Hepatocyte (in vitro differentiated cells): ENCODE measurements around the gene INF2. TPM values are rescaled to one million over a fixed set of nuclear protein-coding genes. Genes with fewer than 3 reads are reported as not detected.

Source experiments
- DNase-seq: peaks from one replicate; pipeline ENCODE4 v3.0.0-alpha.2; 2016; ENCODE audit warnings: low spot score
- H2AFZ ChIP-seq: fragments of 200-600 bp; sonication (generic); 2 replicates; pipeline ENCODE4 v1.6.0; 2016; ENCODE audit warnings: antibody characterized with exemption, mild to moderate bottlenecking
- H3K27ac ChIP-seq: fragments of 200-600 bp; sonication (generic); 2 replicates; pipeline ENCODE4 v1.5.1; 2016; ENCODE audit warnings: mild to moderate bottlenecking
- H3K27me3 ChIP-seq: fragments of 200-600 bp; sonication (generic); 2 replicates; pipeline ENCODE4 v1.6.1; 2016
- H3K36me3 ChIP-seq: fragments of 200-600 bp; sonication (generic); replicated peaks from 2 replicates; pipeline ENCODE4 v1.5.1; 2016; ENCODE audit warnings: low read depth; ENCODE audit not compliant: insufficient read depth
- H3K4me1 ChIP-seq: fragments of 200-600 bp; sonication (generic); 2 replicates; pipeline ENCODE4 v1.5.1; 2016; ENCODE audit warnings: mild to moderate bottlenecking, moderate library complexity; ENCODE audit not compliant: insufficient read depth
- H3K4me2 ChIP-seq: fragments of 200-600 bp; sonication (generic); 2 replicates; pipeline ENCODE4 v1.6.0; 2016
- H3K4me3 ChIP-seq: fragments of 200-600 bp; sonication (generic); 2 replicates; pipeline ENCODE4 v1.5.1; 2016; ENCODE audit warnings: mild to moderate bottlenecking
- H3K79me2 ChIP-seq: fragments of 200-600 bp; sonication (generic); 2 replicates; pipeline ENCODE4 v1.6.0; 2017; ENCODE audit warnings: mild to moderate bottlenecking
- H3K9me2 ChIP-seq: fragments of 200-600 bp; sonication (generic); replicated peaks from 2 replicates; pipeline ENCODE4 v1.6.0; 2017; ENCODE audit warnings: mild to moderate bottlenecking; ENCODE audit not compliant: insufficient read depth
- H3K9me3 ChIP-seq: fragments of 200-600 bp; sonication (generic); 2 replicates; pipeline ENCODE4 v1.5.1; 2016; ENCODE audit warnings: low read depth, mild to moderate bottlenecking
- H4K20me1 ChIP-seq: fragments of 200-600 bp; sonication (generic); 2 replicates; pipeline ENCODE4 v1.6.0; 2016; ENCODE audit warnings: mild to moderate bottlenecking; ENCODE audit not compliant: insufficient read depth, poor library complexity, severe bottlenecking
- EZH2 ChIP-seq: fragments of 200-600 bp; sonication (generic); IDR thresholded peaks from 2 replicates; pipeline ENCODE4 v1.6.1; 2016; ENCODE audit warnings: antibody characterized with exemption, mild to moderate bottlenecking, borderline replicate concordance
- EZH2phosphoT487 ChIP-seq: fragments of 200-600 bp; sonication (generic); IDR thresholded peaks from one replicate; pipeline ENCODE4 v1.6.1; 2018; ENCODE audit warnings: antibody characterized with exemption, mild to moderate bottlenecking, low read depth, moderate library complexity; ENCODE audit not compliant: unreplicated experiment, severe bottlenecking
- WGBS: methylation state at CpG from one replicate; pipeline ENCODE4 v1.1.6; 2016; ENCODE audit warnings: low lambda C conversion rate; ENCODE audit errors: missing lambda C conversion rate; 5-methylcytosine and 5-hydroxymethylcytosine counted together
- polyA plus RNA-seq: library from polyadenylated mRNA; unstranded; fragments of >200 nt; fragmentation: Nextera tagmentation; extraction: Ambion mirVana; gene quantifications from 2 replicates; pipeline ENCODE4 v1.2.1, GENCODE V29; 2016
- total RNA-seq: library from RNA; depleted of rRNA; stranded (reverse); fragments of >200 nt; gene quantifications from 2 replicates; pipeline ENCODE4 v1.2.3, GENCODE V29; 2014
- TF ChIP-seq, protein P1 (sequence below): fragments of 200-600 bp; sonication (generic); IDR thresholded peaks from 2 replicates; pipeline ENCODE4 v1.5.1; 2016; ENCODE audit warnings: antibody characterized with exemption, mild to moderate bottlenecking; ENCODE audit not compliant: poor library complexity

Gene INF2
- total and polyA plus RNA-seq, 2 experiments from 2014 or later, result 23.8 to 31.6 TPM

DNA sequence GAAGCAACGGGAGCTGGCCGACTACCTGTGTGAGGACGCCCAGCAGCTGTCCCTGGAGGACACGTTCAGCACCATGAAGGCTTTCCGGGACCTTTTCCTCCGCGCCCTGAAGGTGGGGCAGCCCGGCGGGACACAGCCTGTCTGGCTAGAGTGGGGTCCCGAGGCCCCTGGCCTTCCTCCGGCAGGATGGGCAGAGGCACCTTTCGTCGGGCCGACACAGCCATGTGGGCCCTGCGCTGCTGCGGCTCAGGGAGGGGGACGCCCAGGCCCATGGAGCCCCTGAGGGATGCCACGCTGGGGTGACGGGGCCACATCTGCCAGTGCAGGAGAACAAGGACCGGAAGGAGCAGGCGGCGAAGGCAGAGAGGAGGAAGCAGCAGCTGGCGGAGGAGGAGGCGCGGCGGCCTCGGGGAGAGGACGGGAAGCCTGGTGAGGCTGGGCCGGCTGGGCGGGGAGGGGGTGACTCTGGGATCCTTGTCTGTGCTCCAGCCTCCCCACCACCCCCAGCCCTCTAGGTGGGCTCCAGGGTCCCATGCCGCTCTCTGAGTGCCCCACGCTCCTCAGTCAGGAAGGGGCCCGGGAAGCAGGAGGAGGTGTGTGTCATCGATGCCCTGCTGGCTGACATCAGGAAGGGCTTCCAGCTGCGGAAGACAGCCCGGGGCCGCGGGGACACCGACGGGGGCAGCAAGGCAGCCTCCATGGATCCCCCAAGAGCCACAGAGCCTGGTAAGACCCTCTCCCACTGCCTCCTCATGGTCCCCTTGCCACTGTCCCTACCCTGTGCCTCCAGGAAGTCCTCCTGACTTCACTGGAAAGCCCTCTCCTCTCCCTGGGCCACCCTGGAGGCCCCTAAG lies 23.7 kb downstream of the INF2 start:
- H2AFZ ChIP-seq, result no peak overlapping the region
- no peak overlapping the region for H3K27ac ChIP-seq
- no peaks in the 10 kb centered on the region for H3K9me3 ChIP-seq
- H3K79me2 ChIP-seq, result no peaks in the 10 kb centered on the region
- TF ChIP-seq EZH2 (no peak), EZH2phosphoT487 (no peak)
- TF ChIP-seq, protein P1, sequence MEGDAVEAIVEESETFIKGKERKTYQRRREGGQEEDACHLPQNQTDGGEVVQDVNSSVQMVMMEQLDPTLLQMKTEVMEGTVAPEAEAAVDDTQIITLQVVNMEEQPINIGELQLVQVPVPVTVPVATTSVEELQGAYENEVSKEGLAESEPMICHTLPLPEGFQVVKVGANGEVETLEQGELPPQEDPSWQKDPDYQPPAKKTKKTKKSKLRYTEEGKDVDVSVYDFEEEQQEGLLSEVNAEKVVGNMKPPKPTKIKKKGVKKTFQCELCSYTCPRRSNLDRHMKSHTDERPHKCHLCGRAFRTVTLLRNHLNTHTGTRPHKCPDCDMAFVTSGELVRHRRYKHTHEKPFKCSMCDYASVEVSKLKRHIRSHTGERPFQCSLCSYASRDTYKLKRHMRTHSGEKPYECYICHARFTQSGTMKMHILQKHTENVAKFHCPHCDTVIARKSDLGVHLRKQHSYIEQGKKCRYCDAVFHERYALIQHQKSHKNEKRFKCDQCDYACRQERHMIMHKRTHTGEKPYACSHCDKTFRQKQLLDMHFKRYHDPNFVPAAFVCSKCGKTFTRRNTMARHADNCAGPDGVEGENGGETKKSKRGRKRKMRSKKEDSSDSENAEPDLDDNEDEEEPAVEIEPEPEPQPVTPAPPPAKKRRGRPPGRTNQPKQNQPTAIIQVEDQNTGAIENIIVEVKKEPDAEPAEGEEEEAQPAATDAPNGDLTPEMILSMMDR, result no peak
- no peak overlapping the region for H3K4me2 ChIP-seq
- H3K4me3 ChIP-seq, result no peak overlapping the region
- no peaks in the 10 kb centered on the region for H3K27me3 ChIP-seq
- no peak for DNase-seq
- no peaks in the 10 kb centered on the region for H4K20me1 ChIP-seq
- H3K9me2 ChIP-seq, result no peaks in the 10 kb centered on the region
- no peaks in the 10 kb centered on the region for H3K4me1 ChIP-seq
- H3K36me3 ChIP-seq, result no peaks in the 10 kb centered on the region
- WGBS, result 97% methylated on average over 35 of the region's 40 CpGs

DNA sequence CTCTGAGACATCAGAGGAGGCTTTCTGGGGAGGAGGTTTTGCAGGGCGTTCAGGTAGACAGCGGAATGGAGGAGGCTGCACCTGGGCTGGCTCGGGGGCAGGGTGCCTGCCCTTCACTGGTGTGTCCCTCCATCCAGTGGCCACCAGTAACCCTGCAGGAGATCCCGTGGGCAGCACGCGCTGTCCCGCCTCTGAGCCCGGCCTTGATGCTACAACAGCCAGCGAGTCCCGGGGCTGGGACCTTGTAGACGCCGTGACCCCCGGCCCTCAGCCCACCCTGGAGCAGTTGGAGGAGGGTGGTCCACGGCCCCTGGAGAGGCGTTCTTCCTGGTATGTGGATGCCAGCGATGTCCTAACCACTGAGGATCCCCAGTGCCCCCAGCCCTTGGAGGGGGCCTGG lies 24.6 kb downstream of the INF2 start:
- no peak overlapping the region for H2AFZ ChIP-seq
- H3K4me3 ChIP-seq, result no peak overlapping the region
- H3K36me3 ChIP-seq, result no peaks in the 10 kb centered on the region
- no peaks in the 10 kb centered on the region for H4K20me1 ChIP-seq
- no peak overlapping the region for H3K27ac ChIP-seq
- H3K9me3 ChIP-seq, result no peaks in the 10 kb centered on the region
- no peaks in the 10 kb centered on the region for H3K27me3 ChIP-seq
- DNase-seq, result no peak
- H3K79me2 ChIP-seq, result no peaks in the 10 kb centered on the region
- no peaks in the 10 kb centered on the region for H3K9me2 ChIP-seq
- TF ChIP-seq EZH2phosphoT487 (no peak), EZH2 (no peak)
- TF ChIP-seq, protein P1, result no peak
- no peaks in the 10 kb centered on the region for H3K4me1 ChIP-seq
- WGBS, result 97% methylated on average over 11 of the region's 16 CpGs
- no peak overlapping the region for H3K4me2 ChIP-seq

DNA sequence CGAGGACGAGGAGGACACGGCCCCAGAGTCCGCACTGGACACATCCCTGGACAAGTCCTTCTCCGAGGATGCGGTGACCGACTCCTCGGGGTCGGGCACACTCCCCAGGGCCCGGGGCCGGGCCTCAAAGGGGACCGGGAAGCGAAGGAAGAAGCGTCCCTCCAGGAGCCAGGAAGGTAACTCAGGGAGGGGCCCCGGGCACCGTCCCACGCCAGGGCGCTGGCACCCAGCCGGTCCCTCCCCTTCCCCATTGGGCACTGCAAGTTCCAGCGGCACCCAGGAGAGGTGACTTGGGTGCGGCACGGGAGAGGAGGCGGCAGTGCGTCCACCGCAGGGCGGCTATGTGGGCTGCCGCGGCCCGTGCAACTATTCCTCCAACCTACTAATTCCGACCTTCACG lies 25.3 kb downstream of the INF2 start:
- no peak overlapping the region for H3K27ac ChIP-seq
- no peaks in the 10 kb centered on the region for H3K27me3 ChIP-seq
- TF ChIP-seq, protein P1, result no peak
- TF ChIP-seq EZH2, result no peak
- TF ChIP-seq EZH2phosphoT487, result no peak
- H3K79me2 ChIP-seq, result no peaks in the 10 kb centered on the region
- no peaks in the 10 kb centered on the region for H3K9me3 ChIP-seq
- H3K9me2 ChIP-seq, result no peaks in the 10 kb centered on the region
- no peaks in the 10 kb centered on the region for H3K4me1 ChIP-seq
- H2AFZ ChIP-seq, result no peak overlapping the region
- no peak for DNase-seq
- no peak overlapping the region for H3K4me3 ChIP-seq
- H3K36me3 ChIP-seq, result no peaks in the 10 kb centered on the region
- WGBS, result 97% methylated on average over 30 of the region's 31 CpGs
- no peak overlapping the region for H3K4me2 ChIP-seq
- no peaks in the 10 kb centered on the region for H4K20me1 ChIP-seq
